A673 (cell line): ENCODE data around the gene PLA2G4C.

Experiments used
- CTCF ChIP-seq: fragments of 300-800, 200-600 bp; sonication (generic); conservative IDR thresholded peaks from 2 replicates; pipeline ENCODE4 v1.5.1; 2017; ENCODE audit warnings: low read depth, mild to moderate bottlenecking, antibody characterized with exemption, low read length, moderate library complexity, mixed read lengths
- EZH2 ChIP-seq: fragments of 200-600 bp; sonication (generic); IDR thresholded peaks from 2 replicates; pipeline ENCODE4 v1.6.1; 2017; ENCODE audit warnings: borderline replicate concordance, low read depth, mild to moderate bottlenecking, mixed read lengths, antibody characterized with exemption, low read length; ENCODE audit not compliant: poor library complexity, severe bottlenecking

- TF ChIP-seq CTCF, result no peak
- no peak for TF ChIP-seq EZH2
Measured at GRCh38 chr19:48041877-48042580, 68.6 kb downstream of the PLA2G4C start.
